Sigmoid colon (tissue), 4 donors: Measurements from ENCODE around the gene TBC1D22A.

Experiments
- CTCF ChIP-seq, 4 experiments: fragments of 450-650 bp in 3 of 4; fragments of 200-600 bp in 1 of 4; IDR thresholded peaks; one replicate each; pipeline ENCODE4 v1.5.1; 2016 to 2019; ENCODE audit warnings: antibody characterized with exemption in 4 of 4, mild to moderate bottlenecking in 3 of 4, moderate library complexity in 2 of 4
- POLR2A ChIP-seq, 2 donors: fragments of 450-650 bp; IDR thresholded peaks; one replicate each; pipeline ENCODE4 v1.6.1; 2016; ENCODE audit warnings: antibody characterized with exemption in 2 of 2, mild to moderate bottlenecking in 2 of 2, moderate library complexity in 2 of 2
- POLR2AphosphoS5 ChIP-seq, 4 donors: sonication (generic); formaldehyde crosslinking; IDR thresholded peaks; one replicate each; pipeline ENCODE4 v1.6.1; 2017; ENCODE audit warnings: antibody characterized with exemption in 4 of 4

GRCh38 chr22:47172771-47173534 lies 410.5 kb downstream of the TBC1D22A start:
- TF ChIP-seq POLR2A (IDR thresholded peaks at IDR 0.05) (no peak), CTCF (IDR thresholded peaks at IDR 0.05) (no peak), POLR2AphosphoS5 (IDR thresholded peaks at IDR 0.05) (no peak)
